Measurements from ENCODE around the gene OR5AP2.
A peak's percentile ranks its signal among the peaks of the same experiment; 100 is the strongest.
"Not testable (repeated sequence)": the region's sequence is repeated elsewhere in the genome, so short reads cannot be mapped to it uniquely, and the experiment has no call there.

Gene OR5AP2

DNA sequence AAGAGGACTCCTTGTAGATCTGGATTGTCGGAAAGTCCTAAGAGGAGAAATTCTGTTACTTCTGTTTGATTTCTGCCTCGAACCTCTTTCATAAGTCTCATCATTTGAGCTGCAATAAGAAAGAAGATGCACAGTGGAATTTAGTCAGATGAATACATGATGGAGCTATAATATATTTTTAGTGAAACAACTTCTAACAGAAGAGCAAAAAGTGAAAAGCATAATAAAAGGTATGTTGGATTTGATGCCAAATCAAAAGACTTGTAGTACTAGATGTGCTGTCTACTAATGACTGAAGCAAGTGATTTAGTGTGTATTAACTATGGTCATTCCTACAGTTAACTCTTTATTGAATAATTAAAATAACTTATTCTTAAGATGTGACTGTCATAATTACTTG, at the start of gene OR5AP2:
Gene OR5AP2, minus strand, starts transcription at position 101 of the 400 bp plus-strand sequence. Its CDS starts 0 bp downstream, at position 101.
- no peak for DNase-seq

GRCh38 chr11:56691179-56691578, 48.9 kb upstream of the OR5AP2 start:
- DNase-seq: not testable (repeated sequence)

DNA sequence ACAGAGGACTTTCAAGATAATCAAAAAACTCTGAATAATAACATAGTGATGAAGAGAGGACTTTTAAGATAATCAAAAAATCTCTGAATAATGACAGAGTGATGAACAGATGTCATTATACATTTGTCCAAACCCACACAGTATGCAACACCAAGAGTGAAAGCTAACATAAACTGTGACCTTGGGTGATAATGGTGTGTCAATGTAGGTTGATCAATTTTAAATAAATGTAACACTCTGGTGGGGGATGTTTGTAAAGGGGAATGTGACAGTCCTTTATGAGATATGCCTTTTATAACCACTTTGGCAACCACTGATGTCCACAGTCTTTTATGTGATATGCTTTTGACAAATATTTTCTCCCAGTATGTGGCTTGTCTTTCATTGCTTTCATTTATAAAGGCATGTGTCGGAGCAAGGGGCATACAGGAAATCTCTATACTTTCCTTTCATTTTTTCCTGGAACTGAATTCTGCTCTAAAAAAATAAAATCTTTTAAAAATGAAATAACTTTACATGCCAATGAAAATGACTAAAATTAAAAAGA, 46.4 kb upstream of the OR5AP2 start:
- no peak for DNase-seq

DNA sequence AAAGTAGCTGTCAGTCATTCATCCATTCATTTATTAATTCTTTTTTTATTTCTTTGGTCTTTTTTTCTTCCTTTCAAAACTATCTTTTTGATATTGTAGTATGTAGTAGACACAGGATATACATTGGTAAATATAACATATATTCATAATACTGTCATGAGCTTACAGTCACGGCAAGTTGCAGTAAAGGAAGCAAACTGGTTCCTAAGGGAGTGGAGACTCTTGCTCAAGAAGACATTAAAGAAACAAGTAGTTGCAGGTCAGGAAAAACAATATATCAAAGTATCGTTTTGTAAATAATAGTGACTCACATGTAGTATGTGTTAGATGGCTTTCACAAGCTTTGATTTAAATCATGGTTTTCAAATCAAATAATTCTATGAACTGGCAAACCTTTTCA, 28.7 kb upstream of the OR5AP2 start:
- no peak for DNase-seq

- DNase-seq: no peak
Observed at GRCh38 chr11:56663386-56663785, 21.1 kb upstream of the OR5AP2 start, which contains the start of gene OR5AR1. TSS of gene OR5AR1 (plus strand) at chr11:56663686. CDS start at chr11:56663686, 0 bp downstream.

GRCh38 chr11:56659755-56660154, 17.5 kb upstream of the OR5AP2 start:
- no peak for DNase-seq

GRCh38 chr11:56637500-56637899, 4.7 kb downstream of the OR5AP2 start:
- no peak for DNase-seq

GRCh38 chr11:56636861-56637260, 5.4 kb downstream of the OR5AP2 start:
- DNase-seq: no peak

- no peak for DNase-seq
Observed at GRCh38 chr11:56632329-56632728, 9.9 kb downstream of the OR5AP2 start.

- DNase-seq: no peak
Observed at GRCh38 chr11:56625946-56626345, 16.3 kb downstream of the OR5AP2 start.

- DNase-seq: peak; percentile 4
Observed at GRCh38 chr11:56624661-56625110, 17.6 kb downstream of the OR5AP2 start.

GRCh38 chr11:56611174-56611573, 31.1 kb downstream of the OR5AP2 start:
- no peak for DNase-seq

- not testable (repeated sequence) for DNase-seq
Observed at GRCh38 chr11:56592088-56592717, 50.0 kb downstream of the OR5AP2 start.
